Activated CD4-positive, alpha-beta T cell treated with anti-CD3 and anti-CD28 coated beads, Interleukin-2, Interleukin-6, amounts not matched to agents 100 ng/mL and 50 ng/mL, durations not matched to agents 16 hours and 8 hours (primary cell): ENCODE results near the gene NFASC.

ENCODE experiments used
- DNase-seq: peaks from one replicate; pipeline ENCODE4 v3.0.0-alpha.2; 2020

The NFASC gene

GRCh38 chr1:204961765-204962419 lies 91.2 kb downstream of the NFASC start:
- no peak for DNase-seq

- DNase-seq, result no peak
Observed at GRCh38 chr1:204962742-204963632, 92.3 kb downstream of the NFASC start.

DNA sequence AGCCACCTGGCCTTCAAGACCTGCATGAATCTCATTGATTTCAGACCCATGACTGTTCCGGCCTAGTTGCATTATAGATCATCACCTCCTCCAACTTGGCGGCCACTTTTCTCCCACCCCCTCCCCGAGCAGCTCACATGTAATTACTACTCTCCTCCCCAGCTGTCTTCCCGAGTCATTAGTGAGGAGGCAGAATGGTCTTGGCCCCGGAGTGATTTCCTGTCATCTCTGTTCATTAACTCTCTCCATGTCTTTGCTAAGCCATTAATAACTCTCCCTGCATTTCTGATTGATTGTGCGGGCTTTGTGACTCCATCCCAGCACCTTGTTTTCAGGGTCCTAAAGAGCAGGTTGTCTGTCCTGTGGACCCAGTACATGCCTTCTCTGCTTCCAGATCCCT lies 96.8 kb downstream of the NFASC start:
- no peak for DNase-seq

DNA sequence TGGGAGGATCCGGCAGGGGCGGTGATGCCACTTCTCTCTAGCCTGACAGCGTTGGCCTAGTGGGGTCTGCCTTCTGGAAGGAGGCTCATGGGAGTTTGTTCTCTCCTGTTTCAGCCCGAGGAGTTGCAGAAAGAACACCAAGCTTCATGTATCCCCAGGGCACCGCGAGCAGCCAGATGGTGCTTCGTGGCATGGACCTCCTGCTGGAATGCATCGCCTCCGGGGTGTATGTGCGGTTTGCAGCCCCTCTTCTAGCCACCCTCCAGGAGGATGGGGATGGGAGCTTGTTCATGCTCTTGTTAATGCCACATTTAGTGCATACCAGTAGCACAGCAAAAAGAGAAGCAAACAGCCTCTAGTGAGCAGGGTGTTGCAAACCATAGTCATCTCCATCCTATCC lies 97.5 kb downstream of the NFASC start:
- no peak for DNase-seq

DNA sequence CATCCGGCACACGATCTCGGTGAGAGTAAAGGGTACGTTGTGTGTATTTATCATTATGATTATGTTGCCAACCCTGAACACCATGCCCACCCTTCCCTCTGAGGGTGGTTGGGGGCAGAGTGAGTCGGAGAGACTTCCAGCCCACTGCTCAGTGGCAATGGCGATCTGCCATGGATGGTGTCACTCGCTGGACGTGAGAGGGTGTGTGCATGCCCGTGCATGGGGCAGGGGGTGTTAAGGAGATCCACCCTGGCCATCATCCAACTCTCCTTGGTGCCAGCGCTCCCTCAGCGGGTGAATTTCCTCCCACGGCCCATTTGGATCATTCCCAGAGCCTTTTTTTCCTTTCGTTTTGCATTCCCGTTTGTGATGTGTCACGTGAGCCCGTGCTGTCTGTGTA lies 98.3 kb downstream of the NFASC start:
- no peak for DNase-seq

DNA sequence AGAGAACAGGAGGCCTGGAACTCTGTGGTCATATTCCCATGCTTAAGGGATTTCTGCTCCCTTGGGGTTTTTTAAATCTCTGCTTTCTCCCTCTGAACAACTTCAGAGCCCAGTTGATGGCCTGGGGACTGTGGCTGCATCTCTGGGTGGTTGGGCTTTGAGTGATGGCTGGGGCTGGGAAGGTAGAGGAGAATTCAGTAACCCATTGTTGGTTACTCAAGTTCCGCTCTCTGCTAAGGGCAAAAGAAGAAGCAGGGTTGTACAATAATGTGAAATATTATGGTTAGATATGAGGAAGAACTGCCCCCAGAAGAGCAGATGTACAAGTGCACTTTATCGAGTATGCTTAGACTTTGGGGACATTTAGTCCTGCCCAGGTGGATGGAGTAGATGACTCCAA lies 100.3 kb downstream of the NFASC start:
- no peak for DNase-seq

GRCh38 chr1:204971517-204972336 lies 101.1 kb downstream of the NFASC start:
- DNase-seq, result no peak

DNA sequence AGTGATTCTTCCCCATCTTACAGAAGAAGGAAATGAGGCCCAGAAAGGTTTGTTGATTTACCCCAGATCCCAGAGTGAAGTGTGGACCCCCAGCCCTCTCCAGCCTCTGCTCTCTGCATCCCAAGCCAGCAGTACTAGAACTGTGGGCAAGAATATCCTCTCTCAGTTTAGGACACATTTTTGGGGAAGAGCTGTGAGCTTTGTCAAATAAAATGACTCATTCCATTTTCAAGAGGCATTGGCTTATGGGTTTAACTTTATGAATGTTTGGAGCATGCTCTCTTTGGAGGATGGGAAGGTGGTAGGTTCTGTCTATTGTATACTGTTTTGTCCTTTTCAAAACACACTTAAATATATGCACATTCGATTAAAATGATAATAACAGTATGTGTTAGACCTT lies 101.8 kb downstream of the NFASC start:
- DNase-seq, result no peak

DNA sequence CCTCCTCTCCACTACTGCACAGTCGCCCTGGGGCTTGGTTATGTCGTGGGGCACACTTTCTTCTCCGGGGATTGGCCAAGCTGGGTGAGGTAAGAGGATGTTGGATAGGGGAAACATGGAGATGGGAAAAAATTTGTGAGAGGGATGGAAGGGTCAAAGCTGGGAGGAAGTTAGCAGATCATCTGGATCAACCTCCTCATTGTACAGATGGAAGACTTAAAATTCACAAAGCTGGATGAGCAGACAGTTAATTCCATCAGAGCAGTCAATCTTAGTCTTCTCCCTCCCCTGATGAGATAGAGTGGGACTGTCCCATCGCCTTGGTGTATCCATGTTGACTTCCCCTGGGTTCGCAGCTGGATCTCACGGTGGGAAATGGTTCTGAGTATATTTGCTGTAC lies 102.8 kb downstream of the NFASC start:
- DNase-seq, result no peak

DNA sequence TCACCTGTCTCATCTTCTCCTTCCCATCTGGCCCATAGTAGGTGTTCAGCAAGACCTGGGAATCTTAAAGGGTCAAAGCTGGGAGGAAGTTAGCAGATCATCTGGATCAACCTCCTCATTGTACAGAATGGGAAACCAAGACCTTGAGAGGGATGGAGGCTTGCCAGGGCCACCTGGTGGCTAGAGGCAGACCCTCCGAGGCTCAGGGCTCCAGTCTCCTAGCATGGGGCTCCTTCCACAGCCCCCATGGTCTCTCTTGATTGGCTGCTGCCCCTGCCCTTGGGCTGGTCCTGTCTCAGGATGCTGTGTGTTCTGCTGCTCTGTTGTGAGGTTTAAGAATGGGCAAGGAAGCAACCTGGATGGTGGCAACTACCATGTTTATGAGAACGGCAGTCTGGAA lies 103.7 kb downstream of the NFASC start:
- DNase-seq, result no peak

DNA sequence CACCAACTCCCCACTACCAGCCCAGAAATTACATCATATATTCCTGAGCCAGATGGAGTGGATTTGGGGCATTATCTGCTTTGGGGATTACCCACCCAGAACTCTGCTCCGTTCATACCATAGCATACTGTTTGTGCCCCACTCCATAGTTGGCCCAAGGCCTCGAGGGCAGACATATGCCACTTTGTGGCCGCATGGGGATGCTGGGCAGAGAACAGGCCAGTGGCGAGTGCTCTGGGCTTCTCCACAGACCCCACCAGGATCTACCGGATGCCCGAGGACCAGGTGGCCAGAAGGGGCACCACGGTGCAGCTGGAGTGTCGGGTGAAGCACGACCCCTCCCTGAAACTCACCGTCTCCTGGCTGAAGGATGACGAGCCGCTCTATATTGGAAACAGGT lies 104.4 kb downstream of the NFASC start:
- no peak for DNase-seq

DNA sequence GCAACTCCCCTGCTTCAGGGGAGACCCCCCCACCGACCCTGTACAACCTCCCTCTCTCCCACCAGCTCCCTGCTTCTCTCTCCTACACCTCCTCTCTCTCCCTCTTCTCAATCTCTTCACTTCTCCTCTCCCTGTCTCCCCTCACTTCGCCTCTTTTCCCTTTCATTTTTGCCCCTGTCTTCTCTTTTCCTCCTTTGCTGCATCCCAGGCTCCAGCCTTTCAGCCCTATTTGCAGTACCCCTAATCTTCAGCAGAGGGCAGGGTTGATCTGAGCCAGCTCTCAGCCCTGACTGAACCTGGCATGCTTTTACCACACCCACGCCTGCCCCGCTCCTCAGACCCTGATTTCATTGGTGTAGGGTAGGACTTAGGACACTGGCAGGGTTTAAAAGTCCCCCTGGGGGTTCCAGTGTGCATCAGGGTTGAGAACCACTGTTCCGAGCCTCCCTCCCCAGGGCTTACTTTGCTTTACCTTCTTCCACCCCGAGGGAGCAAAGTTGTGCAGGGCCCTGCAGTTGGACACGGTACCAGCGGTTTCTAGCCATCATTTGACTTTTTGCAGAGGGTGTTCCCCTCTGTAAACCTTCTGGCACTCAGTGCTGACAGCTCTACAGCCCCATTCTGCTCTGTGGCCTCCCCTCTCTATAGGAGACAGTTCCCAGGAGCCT lies 105.0 kb downstream of the NFASC start:
- DNase-seq, result peak; percentile 69

DNA sequence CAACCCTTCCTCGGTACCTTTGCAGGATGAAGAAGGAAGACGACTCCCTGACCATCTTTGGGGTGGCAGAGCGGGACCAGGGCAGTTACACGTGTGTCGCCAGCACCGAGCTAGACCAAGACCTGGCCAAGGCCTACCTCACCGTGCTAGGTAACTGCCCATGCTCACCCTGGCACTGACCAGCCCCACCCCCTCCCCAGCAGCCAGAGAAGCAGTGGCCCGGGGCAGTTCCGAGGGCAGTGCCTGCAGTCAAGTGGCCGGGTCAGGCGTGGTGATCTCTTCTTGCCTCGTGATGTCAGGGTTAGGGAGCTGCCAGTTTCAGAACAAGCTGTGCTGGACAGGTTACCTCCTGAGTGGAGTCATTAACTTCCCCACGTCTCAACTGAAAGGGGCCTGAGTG lies 106.0 kb downstream of the NFASC start:
- no peak for DNase-seq

GRCh38 chr1:204977318-204977717 lies 106.7 kb downstream of the NFASC start:
- DNase-seq, result peak; percentile 13

DNA sequence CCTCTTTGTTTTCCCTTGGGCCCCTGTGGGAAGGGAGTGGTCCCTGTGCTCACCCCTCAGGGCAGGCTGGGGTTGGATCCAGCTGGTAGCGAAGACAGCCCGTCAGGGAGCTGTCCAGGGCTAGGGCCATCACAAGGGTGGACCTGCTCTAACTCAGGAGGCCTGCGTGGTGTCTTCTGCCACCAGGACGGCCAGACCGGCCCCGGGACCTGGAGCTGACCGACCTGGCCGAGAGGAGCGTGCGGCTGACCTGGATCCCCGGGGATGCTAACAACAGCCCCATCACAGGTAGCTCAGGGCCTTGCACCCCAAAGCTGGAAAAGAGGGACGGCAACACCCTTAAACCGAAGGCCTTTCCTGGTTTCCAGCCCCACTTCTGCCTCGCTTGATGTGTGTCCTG lies 108.1 kb downstream of the NFASC start:
- no peak for DNase-seq

DNA sequence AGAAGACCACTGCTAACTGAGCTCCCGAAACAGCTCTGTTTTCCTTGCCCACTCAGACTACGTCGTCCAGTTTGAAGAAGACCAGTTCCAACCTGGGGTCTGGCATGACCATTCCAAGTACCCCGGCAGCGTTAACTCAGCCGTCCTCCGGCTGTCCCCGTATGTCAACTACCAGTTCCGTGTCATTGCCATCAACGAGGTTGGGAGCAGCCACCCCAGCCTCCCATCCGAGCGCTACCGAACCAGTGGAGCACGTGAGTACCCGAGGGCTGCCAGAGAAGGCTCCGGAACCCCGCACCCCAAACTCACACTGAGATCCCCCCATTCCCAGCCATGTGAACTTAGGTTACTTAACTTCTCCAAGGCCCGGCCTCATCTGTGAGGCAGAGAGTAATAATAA lies 108.6 kb downstream of the NFASC start:
- DNase-seq, result no peak

- no peak for DNase-seq
Observed at GRCh38 chr1:204979891-204980649, 109.4 kb downstream of the NFASC start.

DNA sequence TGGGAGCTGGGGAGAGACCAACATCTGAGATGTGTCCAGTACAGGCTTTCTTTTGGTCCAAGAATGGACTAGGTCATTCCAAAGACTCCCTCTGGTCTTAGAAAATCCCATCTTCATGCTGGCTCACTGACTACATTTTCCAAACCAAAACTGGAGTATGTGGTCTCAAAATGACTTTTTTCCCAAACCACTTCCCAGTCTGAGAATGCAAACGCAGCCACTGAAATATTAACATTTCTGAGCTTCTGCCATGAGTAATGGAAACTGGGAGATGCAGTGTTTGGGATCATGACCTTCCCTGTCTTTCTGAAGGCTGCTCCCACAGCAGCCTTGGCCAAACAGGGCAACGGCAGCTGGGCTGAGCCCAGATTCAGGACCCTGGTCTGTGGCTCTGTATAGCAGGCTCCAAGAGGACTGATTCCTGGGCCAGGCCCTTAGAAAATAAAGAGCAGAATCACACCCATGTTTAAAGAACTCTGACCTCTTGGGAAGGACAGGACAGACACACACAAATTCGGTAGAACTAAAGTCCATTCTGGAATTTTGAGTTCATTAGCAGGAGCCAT lies 110.3 kb downstream of the NFASC start:
- DNase-seq, result no peak

- DNase-seq, result no peak
Observed at GRCh38 chr1:204983136-204983535, 112.5 kb downstream of the NFASC start.

DNA sequence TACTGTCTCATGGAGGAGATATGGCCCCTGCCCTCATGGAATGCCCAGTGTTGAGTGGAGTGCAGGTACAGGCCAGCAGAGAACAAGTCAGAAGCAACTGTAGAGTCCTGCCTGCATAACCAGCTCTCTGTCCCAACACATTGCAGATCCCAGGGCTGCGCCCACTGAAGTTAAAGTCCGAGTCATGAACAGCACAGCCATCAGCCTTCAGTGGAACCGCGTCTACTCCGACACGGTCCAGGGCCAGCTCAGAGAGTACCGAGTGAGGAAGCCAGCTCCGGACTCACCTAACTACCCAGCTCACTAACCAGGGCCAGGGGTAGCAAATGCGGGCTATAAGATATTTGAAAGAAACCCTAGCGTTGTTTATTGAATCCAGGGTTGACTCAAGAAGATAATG lies 113.2 kb downstream of the NFASC start:
- no peak for DNase-seq

GRCh38 chr1:204984499-204984898 lies 113.8 kb downstream of the NFASC start:
- DNase-seq, result no peak

- DNase-seq, result no peak
Observed at GRCh38 chr1:204986181-204986580, 115.5 kb downstream of the NFASC start.
